GM03348 (cell line): ENCODE results near the gene MAGI1.
A peak's percentile ranks its signal among the peaks of the same experiment; 100 is the strongest.

Experiments used
- DNase-seq: peaks from one replicate; pipeline ENCODE4 v3.0.0; 2012; ENCODE audit warnings: low spot score

The MAGI1 gene

DNA sequence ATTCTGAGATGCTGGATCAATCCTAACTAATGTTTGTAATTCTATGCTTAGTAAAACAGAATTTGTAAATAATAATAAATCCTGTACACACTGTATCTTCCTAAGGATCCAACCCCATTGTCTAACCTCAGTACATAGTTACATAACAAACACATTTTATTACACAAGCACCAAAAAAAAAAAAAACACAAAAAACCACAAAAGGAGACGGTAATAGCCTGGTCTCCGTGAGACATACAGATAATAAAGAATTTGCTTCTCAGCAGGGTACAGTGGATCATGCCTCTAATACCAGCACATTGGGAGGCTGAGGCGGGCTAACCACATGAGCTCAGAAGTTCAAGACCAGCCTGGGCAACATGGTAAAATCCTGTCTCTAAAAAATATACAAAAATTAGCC, 558.7 kb downstream of the MAGI1 start:
- no peak for DNase-seq

DNA sequence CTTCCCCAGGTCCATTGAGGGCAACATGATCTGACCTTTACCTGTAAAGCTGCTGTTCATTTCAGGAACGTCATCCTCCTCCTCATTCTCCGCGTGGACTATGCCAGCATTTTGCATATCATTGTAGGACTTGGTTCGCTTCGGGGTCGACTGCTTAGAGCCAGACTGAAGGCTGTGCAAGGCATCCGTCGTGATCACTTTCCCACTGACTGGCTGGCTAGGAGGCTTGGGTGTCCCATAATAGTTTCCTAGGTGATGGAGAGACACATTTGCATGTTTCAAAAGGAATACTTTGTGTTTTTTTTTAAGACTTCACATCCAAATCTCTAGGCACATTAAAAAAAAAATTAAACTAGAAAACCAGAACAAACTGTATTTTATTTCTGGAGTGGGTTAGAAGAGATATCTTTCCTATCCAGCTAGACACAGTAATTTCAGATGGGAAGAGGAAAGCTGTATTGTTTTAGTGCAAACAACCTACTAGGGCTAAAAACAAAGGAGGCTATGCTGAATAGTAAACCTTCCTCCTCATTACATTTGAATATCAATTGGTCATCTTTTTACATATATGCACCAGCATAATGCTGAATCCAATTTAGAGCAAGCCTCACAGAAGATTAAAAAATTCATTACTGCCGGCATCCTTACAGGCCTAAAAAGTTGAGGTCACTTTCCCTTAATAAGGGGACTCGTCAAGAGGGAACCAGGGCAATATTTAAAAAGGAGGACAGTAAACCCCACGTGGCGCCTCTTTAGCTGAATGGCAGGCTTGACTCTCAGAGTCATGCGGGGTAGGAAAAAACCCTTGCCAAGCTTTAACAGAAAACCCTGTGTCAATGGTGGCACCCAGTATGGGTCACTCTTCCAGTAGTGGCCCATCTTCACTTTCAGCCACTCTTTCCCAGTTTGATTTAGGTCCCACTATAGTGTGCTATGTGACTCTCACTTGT, 559.9 kb downstream of the MAGI1 start:
- DNase-seq, result no peak

DNA sequence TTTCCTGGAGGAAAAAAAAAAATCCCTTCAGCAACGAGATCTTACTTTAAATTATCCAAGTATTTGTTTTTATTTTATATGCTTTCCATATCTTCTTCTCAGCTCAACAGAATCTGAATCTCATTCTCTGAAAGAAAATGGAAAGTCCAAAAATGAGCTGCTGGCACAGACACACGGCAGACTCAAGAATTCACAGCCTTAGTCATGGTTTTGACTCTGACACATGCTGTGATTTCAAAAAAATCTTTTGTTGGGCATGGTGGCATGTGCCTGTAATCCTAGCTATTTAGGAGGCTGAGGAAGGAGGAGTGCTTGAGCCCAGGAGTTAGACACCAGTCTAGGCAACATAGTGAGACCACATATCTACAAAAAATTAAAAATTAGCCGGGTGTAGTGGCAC, 565.0 kb downstream of the MAGI1 start:
- DNase-seq, result peak; percentile 29

DNA sequence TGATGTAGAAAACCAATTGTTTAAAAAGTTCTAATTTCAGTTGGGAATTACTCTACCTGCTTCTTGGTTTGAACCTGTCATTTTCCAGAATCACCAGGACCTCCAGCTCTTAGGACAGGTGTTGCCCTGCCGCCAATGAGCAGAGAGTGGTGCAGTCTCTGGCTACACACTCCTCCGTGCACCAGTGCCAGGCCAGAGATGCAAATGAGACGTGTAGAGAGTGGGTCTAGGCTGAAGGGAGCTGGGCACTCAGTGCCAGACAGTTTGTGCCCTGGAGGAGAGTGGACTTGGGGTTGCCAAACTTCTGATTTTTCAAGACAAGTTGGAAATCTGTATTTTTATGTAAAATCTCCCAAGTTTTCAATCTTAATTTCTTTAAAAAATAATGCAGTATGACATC, 566.2 kb downstream of the MAGI1 start:
- no peak for DNase-seq

DNA sequence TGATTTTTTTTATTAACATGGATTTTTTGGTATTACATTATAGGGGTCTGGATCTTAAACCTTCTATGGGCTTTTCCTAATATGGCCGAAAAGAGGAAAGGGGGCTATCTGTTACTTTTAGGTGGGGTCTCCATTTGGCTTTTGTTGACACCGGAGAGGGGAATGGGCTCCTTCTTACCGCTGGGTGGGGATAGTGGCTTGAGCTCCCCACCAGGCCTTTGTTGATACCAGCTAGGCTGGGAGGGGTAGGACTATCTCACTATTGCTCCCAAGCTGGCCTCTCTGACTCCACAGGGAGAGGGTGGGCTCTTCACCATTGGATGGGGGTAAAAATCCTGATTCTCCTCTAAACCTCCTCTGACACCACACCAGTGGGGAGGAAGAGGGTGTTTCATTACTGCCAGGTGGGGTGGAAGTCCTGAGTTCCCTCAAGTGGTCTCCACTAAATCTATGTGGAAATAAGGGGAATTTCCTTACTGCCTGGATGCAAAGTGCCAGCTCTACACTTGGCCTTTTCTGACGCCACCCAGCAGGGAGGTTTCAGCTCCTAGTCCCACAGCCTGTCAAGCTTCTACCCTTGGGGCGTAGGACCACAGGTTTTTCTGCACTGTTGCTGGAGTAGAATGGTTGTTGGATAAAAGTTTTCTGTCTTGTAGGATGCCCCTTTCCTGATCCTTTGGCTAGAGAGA, 572.3 kb downstream of the MAGI1 start:
- no peak for DNase-seq

DNA sequence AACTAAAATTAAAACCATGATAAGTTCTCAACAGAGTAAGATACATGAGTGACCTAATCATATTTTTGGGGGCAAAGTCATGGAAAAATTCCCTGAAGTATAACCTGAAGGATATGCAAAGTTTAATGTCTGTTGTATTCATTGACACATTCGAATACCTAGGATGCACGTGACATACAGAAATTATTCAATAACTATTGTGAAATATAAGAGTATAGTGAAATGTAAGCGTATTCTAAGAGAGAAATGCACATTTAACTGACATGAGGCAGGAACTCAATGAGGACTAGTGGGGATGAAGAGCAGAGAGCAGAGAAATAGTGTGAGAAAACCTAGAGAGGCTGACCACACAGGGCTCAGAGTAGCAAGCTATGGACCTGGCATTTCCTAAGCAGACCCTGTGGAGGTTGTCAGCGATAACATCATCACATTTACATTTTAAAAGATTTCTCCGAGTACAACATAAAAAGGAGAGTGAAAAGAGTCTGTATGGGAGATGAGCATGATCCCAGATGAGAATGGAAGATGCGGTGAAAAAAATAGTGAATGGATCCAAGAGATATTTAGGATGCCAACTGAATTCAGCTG, 588.8 kb downstream of the MAGI1 start:
- DNase-seq, result no peak

DNA sequence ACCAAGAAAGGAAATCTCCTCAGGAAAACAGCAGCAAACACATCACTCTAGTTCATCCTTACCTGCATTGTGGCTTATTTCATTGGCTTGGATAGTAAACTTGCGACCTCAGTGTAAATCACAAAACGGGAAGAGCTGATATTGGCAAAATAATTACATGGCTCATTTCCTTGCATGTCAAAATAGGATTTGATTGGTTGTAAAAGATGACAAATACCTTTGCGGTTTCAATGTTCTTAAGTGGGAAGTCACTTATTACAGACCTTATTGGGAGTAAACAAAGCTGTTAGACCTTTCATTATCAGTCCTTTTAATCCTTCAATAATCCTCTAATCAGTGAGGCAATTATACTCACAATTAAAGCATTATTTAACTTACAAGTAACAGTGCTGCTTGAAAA, 590.6 kb downstream of the MAGI1 start:
- DNase-seq, result no peak

DNA sequence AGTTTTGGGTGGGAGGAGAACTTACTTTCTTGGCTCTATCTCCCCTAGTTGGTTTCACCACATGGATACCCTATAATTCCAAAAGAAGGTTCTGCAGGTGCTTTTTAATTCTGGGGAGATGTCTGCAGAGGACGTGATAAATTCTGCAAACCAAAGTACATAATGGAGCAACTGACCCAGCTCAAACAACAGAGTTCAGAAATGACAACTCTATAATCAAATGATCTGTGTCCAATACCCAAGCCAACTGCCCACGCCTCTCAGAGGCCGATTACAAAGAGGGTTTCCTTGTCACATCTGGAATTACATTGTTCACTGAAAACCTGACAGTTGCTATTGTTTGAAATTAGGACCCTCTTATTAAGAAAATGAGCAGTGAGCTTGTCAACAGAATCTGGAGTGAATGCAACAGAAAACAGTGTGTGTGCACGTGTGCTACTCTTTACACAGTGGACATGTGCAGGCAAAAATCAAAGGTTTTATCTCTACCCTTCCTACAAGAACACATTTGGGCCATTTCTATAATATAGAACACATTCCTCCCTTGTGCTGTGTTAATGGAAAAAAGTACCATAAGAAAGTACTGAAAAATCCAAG, 593.0 kb downstream of the MAGI1 start:
- DNase-seq, result no peak

DNA sequence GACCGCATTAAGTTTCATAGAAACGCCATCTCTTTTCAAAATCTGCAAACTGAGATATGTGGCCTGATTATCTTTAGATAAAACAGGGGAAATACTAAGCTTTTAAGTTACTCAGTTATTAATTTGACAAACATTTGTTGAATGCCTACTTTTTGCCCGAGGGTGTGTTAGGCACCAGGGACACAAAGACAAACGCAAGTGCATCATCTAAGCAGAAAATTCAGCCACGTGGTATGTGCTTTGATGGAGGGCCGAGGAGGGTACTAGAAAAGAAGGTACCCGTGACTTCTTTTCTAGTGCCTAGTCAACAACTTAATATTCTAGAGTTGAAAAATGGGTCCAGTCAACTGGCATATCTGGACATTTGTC, 594.3 kb downstream of the MAGI1 start:
- DNase-seq, result no peak

DNA sequence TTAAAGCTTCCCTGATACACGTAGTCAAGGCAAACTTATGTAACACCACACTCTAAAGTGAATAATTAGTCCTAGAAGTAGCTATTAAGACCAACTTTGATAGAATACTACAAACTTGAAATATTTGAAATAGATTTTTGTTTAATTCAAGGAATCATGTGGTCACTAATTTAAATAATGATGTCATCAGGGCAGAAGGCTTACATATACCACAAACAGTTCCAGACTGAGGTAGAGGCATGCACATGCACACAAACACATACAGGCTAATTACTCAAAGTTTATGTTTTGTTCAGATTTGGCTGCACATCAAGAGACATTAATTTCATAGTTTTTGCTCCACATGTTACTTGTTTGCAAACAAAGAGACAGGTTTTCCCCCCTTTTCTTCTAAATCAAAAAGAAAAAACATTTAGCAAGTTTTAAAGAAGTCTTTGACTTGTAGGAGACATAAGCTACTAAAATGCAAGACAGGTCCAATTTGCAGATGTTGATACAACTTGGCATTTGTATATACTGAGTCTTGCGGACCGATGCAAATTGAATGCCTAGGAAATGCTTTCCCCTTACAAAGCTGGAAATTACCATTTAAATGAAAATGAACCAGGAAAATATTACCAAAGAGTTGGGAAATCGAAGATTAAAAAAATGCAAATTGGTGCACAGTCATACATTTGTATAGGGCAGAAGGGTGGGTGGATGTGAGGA, 594.8 kb downstream of the MAGI1 start:
- DNase-seq, result no peak

DNA sequence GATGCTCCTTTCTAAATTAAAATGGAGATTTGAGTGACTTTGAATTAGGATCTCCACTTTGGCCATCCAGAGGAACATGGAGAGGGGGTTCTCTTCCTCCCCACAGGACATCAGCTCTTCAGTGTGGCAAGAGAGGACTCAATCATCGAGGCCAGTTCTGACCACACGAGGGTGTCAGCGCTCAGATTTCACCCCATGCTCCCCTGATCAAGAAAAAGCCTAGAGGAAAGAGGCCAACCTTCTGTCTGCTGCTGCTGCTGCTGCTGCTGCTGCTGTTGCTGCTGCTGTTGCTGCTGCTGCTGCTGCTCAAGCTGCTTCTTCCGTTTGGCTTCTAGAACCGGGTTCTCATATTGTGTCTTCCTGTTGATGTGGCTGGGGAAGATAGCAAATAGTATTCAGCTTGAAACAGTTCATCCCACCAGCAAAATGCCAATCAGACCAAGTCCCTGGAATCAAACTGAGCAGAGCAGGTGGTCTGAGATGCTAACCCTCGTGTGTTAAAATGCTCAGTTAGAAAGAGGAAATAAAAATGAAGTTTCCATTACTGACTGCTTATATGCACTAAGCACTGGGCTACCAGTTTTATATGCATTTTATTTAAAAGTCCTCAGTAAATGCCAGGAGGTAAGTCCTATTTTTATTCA, 599.0 kb downstream of the MAGI1 start:
- peak; percentile 66 for DNase-seq

DNA sequence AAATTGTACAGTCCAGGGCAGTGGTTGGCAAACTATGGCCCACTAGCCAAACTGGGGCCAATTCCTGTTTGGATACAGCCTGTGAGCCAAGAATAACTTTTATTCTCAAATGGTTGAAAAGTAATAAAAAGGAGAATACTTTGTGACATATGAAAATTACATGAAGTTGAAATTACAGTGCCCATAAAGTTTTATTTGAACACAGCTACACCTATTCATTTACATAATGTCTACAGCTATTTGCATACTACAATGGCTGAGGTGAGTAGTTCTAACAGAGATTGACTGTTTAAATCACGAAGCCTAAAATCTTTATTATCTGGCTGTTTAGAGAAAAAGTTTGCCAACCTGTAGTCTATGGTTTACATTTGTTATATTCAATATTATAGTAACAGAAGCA, 600.1 kb downstream of the MAGI1 start:
- DNase-seq, result no peak

DNA sequence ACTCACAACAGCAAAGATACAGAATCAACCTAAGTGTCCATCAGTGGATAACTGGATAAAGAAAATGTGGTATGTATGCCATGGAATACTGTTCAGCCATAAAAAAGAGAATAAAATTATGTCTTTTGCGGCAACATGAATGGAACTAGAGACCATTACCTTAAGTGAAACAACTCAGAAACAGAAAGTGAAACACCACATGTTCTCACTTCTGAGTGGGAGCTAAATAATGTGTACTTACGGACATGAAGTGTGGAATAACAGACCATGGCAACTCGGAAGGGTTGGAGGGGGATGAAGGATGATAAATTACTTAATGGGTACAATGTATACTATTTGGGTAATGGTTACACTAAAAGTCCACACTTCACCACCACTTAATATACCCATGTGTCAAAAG, 600.6 kb downstream of the MAGI1 start:
- no peak for DNase-seq

DNA sequence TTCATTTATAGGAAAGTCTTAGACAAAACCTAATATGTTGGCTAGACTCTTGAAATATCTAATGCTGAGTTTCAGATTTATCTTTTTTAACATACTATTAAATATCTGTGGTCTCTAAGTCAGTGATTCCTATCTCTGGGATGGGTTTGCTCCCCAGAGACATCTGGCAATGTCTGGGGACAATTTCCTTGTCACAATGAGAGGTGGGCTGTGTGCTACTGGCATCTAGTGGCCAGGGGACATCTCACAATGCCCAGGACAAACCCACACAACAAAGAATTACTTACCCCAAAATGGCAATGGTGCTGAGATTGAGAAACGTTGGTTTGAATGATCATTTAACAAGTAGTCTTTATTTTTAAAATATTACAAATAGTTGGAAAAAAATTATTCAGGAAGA, 602.1 kb downstream of the MAGI1 start:
- DNase-seq, result no peak

DNA sequence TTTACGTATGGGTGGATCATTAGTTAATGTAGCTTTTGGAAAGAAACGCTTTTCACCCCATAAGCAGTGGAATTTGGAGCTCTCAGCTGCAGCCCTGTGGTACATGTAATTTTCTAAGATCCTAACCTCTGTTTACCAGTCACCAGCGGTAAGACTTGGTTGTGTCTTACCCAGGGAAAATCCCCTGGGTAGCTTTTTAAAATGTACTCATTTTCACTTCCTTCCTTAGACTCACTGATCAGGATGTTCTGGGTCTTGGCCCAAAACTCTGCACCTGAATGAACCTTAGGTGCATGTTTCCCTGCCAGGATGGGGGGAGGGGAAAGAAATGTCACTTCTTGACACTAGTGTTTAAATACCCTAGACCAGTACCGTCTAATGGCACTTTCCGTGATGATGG, 605.2 kb downstream of the MAGI1 start:
- no peak for DNase-seq

DNA sequence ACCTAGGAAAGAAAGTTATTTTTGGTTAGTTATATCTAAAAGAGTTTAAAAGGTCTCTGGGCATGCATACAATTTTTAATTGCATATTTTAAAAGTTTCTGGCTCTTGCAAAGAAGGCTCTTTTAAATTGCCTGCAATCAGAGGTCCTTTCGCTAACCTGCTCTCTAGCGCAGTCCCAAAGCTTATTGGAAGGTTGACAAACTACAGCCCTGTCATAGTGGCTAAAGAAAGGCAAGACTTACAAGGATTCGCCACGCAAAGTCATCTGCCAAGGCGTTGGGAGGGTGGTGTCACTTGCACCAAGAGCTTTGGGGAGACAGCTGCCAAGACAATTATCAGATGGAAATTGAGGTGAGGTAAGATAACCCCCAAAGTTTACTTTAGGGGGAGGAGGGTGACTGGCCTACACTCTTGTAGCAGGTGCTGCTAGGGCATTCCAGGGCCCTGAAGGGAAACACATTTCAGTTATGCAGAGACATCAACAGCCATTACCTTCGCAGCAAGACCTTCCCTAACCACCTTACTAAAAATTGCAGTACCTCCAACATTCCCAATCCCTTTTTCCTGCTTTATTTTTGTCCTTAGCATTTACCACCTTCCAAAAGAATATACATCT, 606.2 kb downstream of the MAGI1 start:
- DNase-seq, result no peak

DNA sequence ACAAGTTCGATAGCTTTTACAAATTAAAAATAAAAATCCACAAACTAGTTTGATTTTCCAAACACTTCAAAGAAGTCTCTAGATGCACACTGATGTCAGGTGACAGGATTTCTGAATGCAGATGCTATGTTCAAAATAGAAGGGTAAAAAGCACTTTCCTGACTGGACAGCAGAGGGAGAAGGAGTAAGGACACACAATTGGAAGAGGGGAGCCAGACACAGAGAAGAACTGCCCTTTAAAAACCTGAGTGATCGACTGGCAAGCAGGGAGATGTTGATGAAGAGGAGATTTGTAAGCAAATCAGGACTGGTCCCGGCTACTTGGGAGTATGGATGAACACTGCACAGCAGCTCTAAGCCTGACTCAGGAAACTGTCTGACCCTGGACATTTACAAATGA, 612.8 kb downstream of the MAGI1 start:
- peak; percentile 16 for DNase-seq

DNA sequence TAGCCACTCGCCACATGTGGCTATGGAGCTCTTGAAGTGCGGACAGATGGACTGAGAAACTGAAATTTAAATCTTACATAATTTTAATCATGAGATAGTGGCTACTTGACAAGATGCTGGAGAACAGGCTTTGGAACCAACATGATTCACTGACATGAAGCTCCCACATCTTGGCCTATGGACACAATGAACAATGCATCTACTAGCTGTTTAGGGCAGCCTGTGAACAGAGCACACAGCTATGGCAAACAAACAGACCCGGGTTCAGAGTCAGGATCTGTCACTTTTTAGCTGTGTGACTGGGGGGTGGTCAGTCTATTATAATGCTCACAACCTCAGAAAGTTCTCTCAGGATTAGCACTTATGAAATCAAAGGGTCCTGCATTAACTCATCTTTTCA, 616.6 kb downstream of the MAGI1 start:
- no peak for DNase-seq

DNA sequence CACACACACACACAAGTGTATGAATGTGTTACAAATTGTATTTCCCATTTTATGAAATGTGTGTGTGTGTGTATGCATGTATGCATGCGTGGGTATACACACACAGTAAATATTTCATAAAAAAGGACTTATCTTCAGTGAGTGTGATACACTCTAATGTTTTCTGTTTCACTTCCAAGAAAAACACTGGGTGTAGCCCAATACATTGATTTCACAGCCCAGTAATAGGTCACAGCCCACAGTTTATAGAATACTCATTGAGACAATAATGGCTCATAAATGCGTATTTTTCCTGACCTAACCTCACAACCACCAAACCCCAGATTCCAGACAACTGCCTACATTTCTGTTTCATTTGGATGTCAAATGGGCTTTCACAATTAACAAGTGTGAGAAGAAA, 619.5 kb downstream of the MAGI1 start:
- no peak for DNase-seq

DNA sequence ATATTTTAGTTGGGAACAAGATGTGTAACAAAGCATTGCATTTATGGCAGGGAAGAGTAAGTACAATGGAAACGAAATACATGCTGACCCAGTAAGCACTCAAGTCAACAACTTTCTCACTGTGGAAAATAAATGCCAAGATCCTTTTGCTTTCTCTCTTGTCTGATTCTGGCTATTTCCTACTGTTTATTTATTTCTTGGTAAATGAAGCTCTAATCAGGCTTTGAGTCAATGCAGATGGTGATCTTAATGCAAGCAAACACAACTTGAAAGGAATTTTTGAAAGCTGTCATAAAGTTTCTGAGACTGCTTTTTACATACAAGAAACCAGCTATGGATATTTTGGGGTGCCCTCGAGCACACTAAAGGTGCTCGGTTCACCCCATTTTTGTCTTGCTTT, 624.8 kb downstream of the MAGI1 start:
- DNase-seq, result no peak

DNA sequence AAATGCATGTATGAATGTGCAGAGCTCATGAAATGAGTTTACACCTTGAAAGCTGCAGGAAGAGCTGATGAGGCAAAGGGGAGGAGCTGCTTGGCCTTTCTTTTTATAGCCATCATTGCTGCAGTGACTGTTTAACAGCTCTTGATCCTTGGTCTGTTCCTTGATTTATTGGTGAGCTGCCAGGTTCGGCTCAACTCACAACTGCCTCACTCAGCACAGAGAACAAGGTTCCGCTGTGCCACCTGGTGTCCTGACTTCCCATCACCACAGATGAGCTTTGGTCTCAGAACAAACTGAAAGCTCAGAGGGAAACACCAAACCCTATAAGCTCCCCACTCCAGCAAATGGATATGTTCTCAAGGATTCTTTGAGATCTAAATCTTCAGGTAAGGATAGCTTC, 626.1 kb downstream of the MAGI1 start:
- no peak for DNase-seq
